Neuronal stem cell (in vitro differentiated cells): ENCODE measurements around the gene ITPRID2.

Source experiments
- DNase-seq: peaks from one replicate; pipeline ENCODE4 v3.0.0-alpha.2; 2013; ENCODE audit warnings: low spot score
- H2AFZ ChIP-seq: one replicate; pipeline ENCODE4 v1.6.1; 2013; ENCODE audit warnings: mild to moderate bottlenecking, low read length, inconsistent platforms
- H2AK5ac ChIP-seq: 2 replicates; pipeline ENCODE4 v1.6.1; 2013; ENCODE audit warnings: low read depth, mild to moderate bottlenecking, inconsistent platforms, low read length, moderate library complexity, mixed read lengths
- H2BK120ac ChIP-seq: 2 replicates; pipeline ENCODE4 v1.6.1; 2013; ENCODE audit warnings: low read depth, mild to moderate bottlenecking, inconsistent platforms, low read length, moderate library complexity, mixed read lengths
- H2BK12ac ChIP-seq: one replicate; pipeline ENCODE4 v1.6.1; 2013; ENCODE audit warnings: low read length, inconsistent platforms
- H2BK15ac ChIP-seq: 2 replicates; pipeline ENCODE4 v1.6.1; 2013; ENCODE audit warnings: mild to moderate bottlenecking, low read length, inconsistent platforms, mixed read lengths
- H2BK5ac ChIP-seq: one replicate; pipeline ENCODE4 v1.6.1; 2013; ENCODE audit warnings: inconsistent platforms, mild to moderate bottlenecking, low read length, moderate library complexity
- H3K14ac ChIP-seq: one replicate; pipeline ENCODE4 v1.6.1; 2013; ENCODE audit warnings: low read length, inconsistent platforms
- H3K18ac ChIP-seq: 2 replicates; pipeline ENCODE4 v1.6.1; 2013; ENCODE audit warnings: low read length, inconsistent platforms
- H3K23ac ChIP-seq: 2 replicates; pipeline ENCODE4 v1.6.1; 2013; ENCODE audit warnings: low read depth, mild to moderate bottlenecking, mixed read lengths, low read length, inconsistent platforms; ENCODE audit not compliant: poor library complexity
- H3K27ac ChIP-seq: replicated peaks from 3 replicates; pipeline ENCODE4 v1.5.1; 2013; ENCODE audit warnings: low read length, inconsistent platforms
- H3K27me3 ChIP-seq, 3 experiments: 2 replicates each; pipeline ENCODE4 v1.6.1; 2013; ENCODE audit warnings: low read length in 3 of 3, mild to moderate bottlenecking in 2 of 3, inconsistent platforms in 1 of 3, low read depth in 1 of 3, mixed read lengths in 1 of 3, moderate library complexity in 1 of 3; ENCODE audit not compliant: control insufficient read depth in 3 of 3, insufficient read depth in 3 of 3
- H3K36me3 ChIP-seq, 2 donors: replicated peaks in 1 of 2; 2 replicates each; pipeline ENCODE4 v1.6.1; 2013; ENCODE audit warnings: low read length in 2 of 2; ENCODE audit not compliant: control insufficient read depth in 2 of 2, insufficient read depth in 2 of 2
- H3K4ac ChIP-seq: 2 replicates; pipeline ENCODE4 v1.6.1; 2013; ENCODE audit warnings: inconsistent platforms, mild to moderate bottlenecking, low read length, moderate library complexity
- H3K4me1 ChIP-seq, 2 donors: 1 replicate in 1 of 2; 2 replicates in 1 of 2; pipeline ENCODE4 v1.6.1; 2013; ENCODE audit warnings: low read length in 2 of 2, low read depth in 1 of 2; ENCODE audit not compliant: control insufficient read depth in 2 of 2, insufficient read depth in 1 of 2
- H3K4me2 ChIP-seq: one replicate; pipeline ENCODE4 v1.6.1; 2013; ENCODE audit warnings: mild to moderate bottlenecking, low read length, inconsistent platforms; ENCODE audit not compliant: insufficient read depth, poor library complexity, severe bottlenecking
- H3K4me3 ChIP-seq, 2 donors: 2 replicates each; pipeline ENCODE4 v1.5.1; 2013; ENCODE audit warnings: low read length in 2 of 2, mild to moderate bottlenecking in 2 of 2, inconsistent platforms in 1 of 2, moderate library complexity in 1 of 2
- H3K79me1 ChIP-seq: one replicate; pipeline ENCODE4 v1.6.1; 2013; ENCODE audit warnings: low read depth, mild to moderate bottlenecking, inconsistent platforms, low read length, moderate library complexity
- H3K9ac ChIP-seq: one replicate; pipeline ENCODE4 v1.6.1; 2013; ENCODE audit warnings: mild to moderate bottlenecking, low read depth, low read length, inconsistent platforms; ENCODE audit not compliant: poor library complexity
- H3K9me3 ChIP-seq, 2 donors: replicated peaks in 1 of 2; 2 replicates each; pipeline versions ENCODE3 to v1.6.1; 2013; ENCODE audit warnings: low read length in 2 of 2, mild to moderate bottlenecking in 2 of 2, inconsistent platforms in 1 of 2, low read depth in 1 of 2, mixed read lengths in 1 of 2, moderate library complexity in 1 of 2; ENCODE audit not compliant: control insufficient read depth in 2 of 2, insufficient read depth in 1 of 2
- H4K8ac ChIP-seq: one replicate; pipeline ENCODE4 v1.6.1; 2013; ENCODE audit warnings: low read depth, mild to moderate bottlenecking, inconsistent platforms, low read length, moderate library complexity
- H4K91ac ChIP-seq: one replicate; pipeline ENCODE4 v1.6.1; 2013; ENCODE audit warnings: low read length, low read depth, mild to moderate bottlenecking, inconsistent platforms; ENCODE audit not compliant: poor library complexity
- WGBS, 2 donors: extraction: QIAGEN DNeasy Blood & Tissue Kit; methylation state at CpG; one replicate each; pipeline ENCODE4 v1.1.7; 2013; ENCODE audit warnings: missing lambda C conversion rate in 2 of 2, mixed read lengths in 1 of 2; ENCODE audit not compliant: insufficient read length in 2 of 2, insufficient replicate concordance in 1 of 2; ENCODE audit errors: extremely low coverage in 2 of 2; 5-methylcytosine and 5-hydroxymethylcytosine counted together

Gene ITPRID2

GRCh38 chr2:181872178-181872577 is 19.4 kb upstream of the ITPRID2 start:
- Histone ChIP-seq H3K27ac (no peak overlapping the region), H3K27me3 (no peaks in the 10 kb centered on the region), H2BK120ac (no peak overlapping the region), H2BK15ac (no peak overlapping the region), H3K79me1 (no peaks in the 10 kb centered on the region), H3K18ac (no peak overlapping the region), H3K14ac (no peak overlapping the region), H4K8ac (no peak overlapping the region), H3K4ac (no peak overlapping the region), H3K4me2 (no peak overlapping the region), H3K4me1 (peaks cover 0 to 9% of the 10 kb centered on the region in 2 donors), H3K23ac (no peak overlapping the region), H2AK5ac (no peak overlapping the region), H2BK5ac (no peak overlapping the region), H3K36me3 (no peaks in the 10 kb centered on the region), H2BK12ac (no peak overlapping the region), H2AFZ (no peak overlapping the region), H3K9ac (no peak overlapping the region), H3K9me3 (no peaks in the 10 kb centered on the region), H4K91ac (no peak overlapping the region), H3K4me3 (no peak overlapping the region)
- no peak for DNase-seq
- no CpG with 5 or more reads among the region's 1 CpG for WGBS, 2 donors

DNA sequence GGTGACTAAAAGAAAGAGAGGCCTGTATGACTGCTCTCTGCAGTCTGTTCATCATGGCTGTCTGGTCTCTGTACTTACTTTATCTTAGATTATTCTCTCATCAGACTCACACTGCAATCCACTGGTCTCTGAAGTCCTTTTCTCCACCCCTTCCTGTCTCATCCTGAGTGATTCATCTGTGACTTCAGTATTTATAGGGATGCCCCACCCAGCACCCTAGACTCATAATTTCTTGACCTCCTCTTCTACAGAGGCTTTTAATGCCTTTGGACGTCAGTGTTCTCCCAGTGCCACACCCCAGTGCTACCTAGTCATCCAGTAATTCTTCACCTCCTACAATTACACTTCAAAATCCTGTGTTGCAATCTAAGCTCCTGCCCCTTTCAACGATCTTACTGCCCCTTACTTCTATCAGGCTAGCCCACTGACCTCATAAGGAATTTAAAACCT is 14.9 kb upstream of the ITPRID2 start:
- Histone ChIP-seq H3K9ac (no peak overlapping the region), H2BK5ac (no peak overlapping the region), H3K4ac (no peak overlapping the region), H3K27me3 (no peaks in the 10 kb centered on the region), H4K91ac (no peak overlapping the region), H3K4me3 (no peak overlapping the region), H2BK15ac (no peak overlapping the region), H2AFZ (peak overlapping the region; percentile 25), H4K8ac (no peak overlapping the region), H3K4me1 (peaks cover 0 to 9% of the 10 kb centered on the region in 2 donors), H3K79me1 (no peaks in the 10 kb centered on the region), H3K27ac (no peak overlapping the region), H3K18ac (no peak overlapping the region), H2BK120ac (no peak overlapping the region), H2BK12ac (no peak overlapping the region), H3K4me2 (no peak overlapping the region), H3K9me3 (no peaks in the 10 kb centered on the region), H3K14ac (no peak overlapping the region), H2AK5ac (no peak overlapping the region), H3K23ac (no peak overlapping the region), H3K36me3 (no peaks in the 10 kb centered on the region)
- DNase-seq = no peak
- WGBS, 2 donors = no CpG with 5 or more reads among the region's 2 CpGs

DNA sequence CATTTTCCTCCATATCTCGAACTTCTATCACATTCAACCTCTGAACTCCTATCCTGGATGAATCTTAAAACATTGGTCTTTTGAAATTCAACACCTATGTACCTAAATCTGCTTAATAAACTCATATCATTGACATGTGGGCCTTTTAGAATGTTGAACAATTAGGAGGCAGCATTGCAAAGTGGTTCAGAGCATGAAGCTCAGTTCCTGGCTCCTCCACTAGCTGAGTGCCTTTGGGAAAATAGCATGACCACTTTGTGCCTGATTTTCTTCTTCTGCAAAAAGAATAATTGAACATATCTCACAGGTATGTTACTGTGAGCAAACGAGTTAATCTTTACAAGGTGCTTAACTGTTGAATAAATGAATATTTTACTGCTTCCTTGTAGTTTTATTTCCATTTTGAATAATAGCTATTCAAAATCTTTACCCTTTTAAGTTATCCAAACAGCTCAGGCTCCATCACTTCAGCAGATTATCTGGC is 14.3 kb upstream of the ITPRID2 start:
- Histone ChIP-seq H3K4me2 (no peak overlapping the region), H3K23ac (no peak overlapping the region), H4K91ac (no peak overlapping the region), H3K4me3 (no peak overlapping the region), H3K4me1 (peaks cover 0 to 9% of the 10 kb centered on the region in 2 donors), H2BK12ac (no peak overlapping the region), H3K18ac (no peak overlapping the region), H4K8ac (no peak overlapping the region), H3K36me3 (no peaks in the 10 kb centered on the region), H2BK120ac (no peak overlapping the region), H3K4ac (no peak overlapping the region), H3K9ac (no peak overlapping the region), H2BK15ac (no peak overlapping the region), H3K27me3 (no peaks in the 10 kb centered on the region), H3K27ac (no peak overlapping the region), H3K9me3 (no peaks in the 10 kb centered on the region), H2BK5ac (no peak overlapping the region), H2AK5ac (no peak overlapping the region), H3K14ac (no peak overlapping the region), H3K79me1 (no peaks in the 10 kb centered on the region), H2AFZ (peak overlapping the region; percentile 25)
- no CpG with 5 or more reads among the region's 2 CpGs for WGBS, 2 donors
- no peak for DNase-seq

- H2AK5ac ChIP-seq = no peak overlapping the region
- no peak overlapping the region for H4K8ac ChIP-seq
- H3K36me3 ChIP-seq = no peaks in the 10 kb centered on the region
- H3K9me3 ChIP-seq = no peaks in the 10 kb centered on the region
- H2AFZ ChIP-seq = no peak overlapping the region
- H2BK12ac ChIP-seq = no peak overlapping the region
- H3K27me3 ChIP-seq = no peaks in the 10 kb centered on the region
- H2BK5ac ChIP-seq = no peak overlapping the region
- no peak overlapping the region for H2BK120ac ChIP-seq
- no peak overlapping the region for H3K4me3 ChIP-seq
- DNase-seq = no peak
- no peaks in the 10 kb centered on the region for H3K79me1 ChIP-seq
- H4K91ac ChIP-seq = no peak overlapping the region
- WGBS, 2 donors = no CpG with 5 or more reads among the region's 2 CpGs
- H3K27ac ChIP-seq = no peak overlapping the region
- H3K4me2 ChIP-seq = no peak overlapping the region
- H3K9ac ChIP-seq = no peak overlapping the region
- H3K14ac ChIP-seq = no peak overlapping the region
- H2BK15ac ChIP-seq = no peak overlapping the region
- H3K4ac ChIP-seq = no peak overlapping the region
- H3K23ac ChIP-seq = no peak overlapping the region
- peaks cover 0 to under 1% of the 10 kb centered on the region in 2 donors for H3K4me1 ChIP-seq
- H3K18ac ChIP-seq = no peak overlapping the region
Measured at GRCh38 chr2:181878448-181878847, 13.1 kb upstream of the ITPRID2 start.
